Right atrium auricular region (tissue), 2 donors: ENCODE measurements around the gene LPAR2. TPM values are rescaled to one million over a fixed set of nuclear protein-coding genes. Genes with fewer than 3 reads are reported as not detected.

ENCODE experiments used
- DNase-seq: peaks from one replicate; pipeline ENCODE4 v3.0.0-alpha.2; 2019; ENCODE audit warnings: low spot score
- H3K27ac ChIP-seq, 2 donors: fragments of 200-600 bp; sonication (generic); 1 replicate in 1 of 2; 2 replicates in 1 of 2; pipeline ENCODE4 v1.5.1; 2016 to 2019
- H3K27me3 ChIP-seq, 2 donors: fragments of 200-600 bp; sonication (generic); one replicate each; pipeline versions ENCODE4 v1.5.1 to v1.6.0; 2017 to 2019
- H3K36me3 ChIP-seq: fragments of 200-600 bp; sonication (generic); one replicate; pipeline ENCODE4 v1.5.1; 2016
- H3K4me1 ChIP-seq, 2 donors: fragments of 200-600 bp; sonication (generic); one replicate each; pipeline versions ENCODE4 v1.5.1 to v1.6.0; 2017 to 2019
- H3K4me3 ChIP-seq, 2 donors: fragments of 200-600 bp; sonication (generic); 1 replicate in 1 of 2; 2 replicates in 1 of 2; pipeline ENCODE4 v1.5.1; 2017 to 2019; ENCODE audit warnings: mild to moderate bottlenecking in 1 of 2, moderate library complexity in 1 of 2
- H3K9me3 ChIP-seq, 2 donors: fragments of 200-600 bp; sonication (generic); one replicate each; pipeline ENCODE4 v1.5.1; 2019
- CTCF ChIP-seq, 2 donors: fragments of 200-600 bp; sonication (generic); IDR thresholded peaks; one replicate each; pipeline ENCODE4 v1.5.1; 2019; ENCODE audit warnings: antibody characterized with exemption in 2 of 2
- total RNA-seq, 2 donors: library from RNA; depleted of rRNA; stranded (reverse); fragments of >200 nt; gene quantifications; one replicate each; pipeline ENCODE4 v1.1.0, GENCODE V29; 2016

The LPAR2 gene
- total RNA-seq, 2 donors from 2014 or later: 0.89 to 3.1 TPM

- DNase-seq: no peak
- Histone ChIP-seq H3K27me3 (no peaks in the 10 kb centered on the region), H3K36me3 (no peaks in the 10 kb centered on the region)
Measured at GRCh38 chr19:19637523-19638251, 9.7 kb upstream of the LPAR2 start.

GRCh38 chr19:19637186-19637522, 9.1 kb upstream of the LPAR2 start:
- no peak for TF ChIP-seq CTCF (IDR thresholded peaks at IDR 0.05)
- DNase-seq: no peak
- H3K36me3 ChIP-seq: no peaks in the 10 kb centered on the region

More at GRCh38 chr19:19637523-19638251, 9.7 kb upstream of the LPAR2 start:
- Histone ChIP-seq H3K4me3 (no peak overlapping the region), H3K27ac (no peak overlapping the region), H3K9me3 (no peaks in the 10 kb centered on the region), H3K4me1 (peaks cover 0 to 5% of the 10 kb centered on the region in 2 donors)
- no peak for TF ChIP-seq CTCF (IDR thresholded peaks at IDR 0.05)

GRCh38 chr19:19636573-19637185, 8.7 kb upstream of the LPAR2 start:
- DNase-seq: no peak
- no peak overlapping the region for H3K27ac ChIP-seq

More at GRCh38 chr19:19637186-19637522, 9.1 kb upstream of the LPAR2 start:
- H3K4me3 ChIP-seq: no peak overlapping the region
- no peak overlapping the region for H3K27ac ChIP-seq
- H3K27me3 ChIP-seq: no peaks in the 10 kb centered on the region
- H3K9me3 ChIP-seq: no peaks in the 10 kb centered on the region
- no peaks in the 10 kb centered on the region for H3K4me1 ChIP-seq

GRCh38 chr19:19635313-19635702, 7.3 kb upstream of the LPAR2 start:
- Histone ChIP-seq H3K36me3 (no peaks in the 10 kb centered on the region), H3K27ac (no peak overlapping the region), H3K27me3 (no peaks in the 10 kb centered on the region), H3K4me1 (no peaks in the 10 kb centered on the region), H3K4me3 (no peak overlapping the region), H3K9me3 (no peaks in the 10 kb centered on the region)
- no peak for TF ChIP-seq CTCF (IDR thresholded peaks at IDR 0.05)
- no peak for DNase-seq

More at GRCh38 chr19:19636573-19637185, 8.7 kb upstream of the LPAR2 start:
- H3K27me3 ChIP-seq: no peaks in the 10 kb centered on the region
- no peak overlapping the region for H3K4me3 ChIP-seq
- H3K9me3 ChIP-seq: no peaks in the 10 kb centered on the region
- no peaks in the 10 kb centered on the region for H3K4me1 ChIP-seq
- TF ChIP-seq CTCF (IDR thresholded peaks at IDR 0.05): no peak
- H3K36me3 ChIP-seq: no peaks in the 10 kb centered on the region

- H3K4me1 ChIP-seq: no peaks in the 10 kb centered on the region
- H3K36me3 ChIP-seq: no peaks in the 10 kb centered on the region
- no peak for DNase-seq
Measured at GRCh38 chr19:19634516-19635312, 6.7 kb upstream of the LPAR2 start.

More at GRCh38 chr19:19634516-19635312, 6.7 kb upstream of the LPAR2 start:
- no peaks in the 10 kb centered on the region for H3K9me3 ChIP-seq
- H3K27me3 ChIP-seq: no peaks in the 10 kb centered on the region
- H3K4me3 ChIP-seq: no peak overlapping the region
- H3K27ac ChIP-seq: no peak overlapping the region
- TF ChIP-seq CTCF (IDR thresholded peaks at IDR 0.05): no peak
